RWPE2 (cell line): ENCODE measurements around the gene COL8A1.

Source experiments
- ATAC-seq: fragments of 200-7000 bp; cut with Tn5 transposase; 3 replicates; pipeline ENCODE4 v1.9.1; 2021; ENCODE audit warnings: low read depth
- DNase-seq: peaks from one replicate; pipeline ENCODE4 v3.0.0-alpha.2; 2020; ENCODE audit warnings: low spot score
- H3K27ac ChIP-seq: fragments of 450-650 bp; 2 replicates; pipeline ENCODE4 v1.5.1; 2017; ENCODE audit warnings: mild to moderate bottlenecking; ENCODE audit not compliant: poor library complexity, severe bottlenecking
- H3K27me3 ChIP-seq: fragments of 250-450 bp; sonication (Bioruptor Pico); 2 replicates; pipeline ENCODE4 v1.5.1; 2021; ENCODE audit warnings: mild to moderate bottlenecking, moderate library complexity; ENCODE audit not compliant: insufficient read depth, poor library complexity, severe bottlenecking
- H3K36me3 ChIP-seq: fragments of 250-450 bp; sonication (Bioruptor Pico); 2 replicates; pipeline ENCODE4 v1.5.1; 2020; ENCODE audit warnings: low read depth, mild to moderate bottlenecking, moderate library complexity
- H3K4me1 ChIP-seq: fragments of 250-450 bp; sonication (Bioruptor Pico); 2 replicates; pipeline ENCODE4 v1.5.1; 2021; ENCODE audit warnings: mild to moderate bottlenecking, moderate library complexity; ENCODE audit not compliant: insufficient read depth, poor library complexity, severe bottlenecking
- H3K4me3 ChIP-seq: fragments of 250-450 bp; sonication (Bioruptor Pico); 2 replicates; pipeline ENCODE4 v1.5.1; 2021; ENCODE audit warnings: mild to moderate bottlenecking, moderate library complexity; ENCODE audit not compliant: severe bottlenecking
- H3K9me3 ChIP-seq: fragments of 250-450 bp; sonication (Bioruptor Pico); 2 replicates; pipeline ENCODE4 v1.5.1; 2021; ENCODE audit warnings: mild to moderate bottlenecking, moderate library complexity; ENCODE audit not compliant: severe bottlenecking
- TF ChIP-seq, protein P1 (sequence below): fragments of 450-650 bp; IDR thresholded peaks from one replicate; pipeline ENCODE4 v1.5.1; 2017; ENCODE audit warnings: mild to moderate bottlenecking, moderate library complexity; ENCODE audit not compliant: poor library complexity, severe bottlenecking

COL8A1 gene

DNA sequence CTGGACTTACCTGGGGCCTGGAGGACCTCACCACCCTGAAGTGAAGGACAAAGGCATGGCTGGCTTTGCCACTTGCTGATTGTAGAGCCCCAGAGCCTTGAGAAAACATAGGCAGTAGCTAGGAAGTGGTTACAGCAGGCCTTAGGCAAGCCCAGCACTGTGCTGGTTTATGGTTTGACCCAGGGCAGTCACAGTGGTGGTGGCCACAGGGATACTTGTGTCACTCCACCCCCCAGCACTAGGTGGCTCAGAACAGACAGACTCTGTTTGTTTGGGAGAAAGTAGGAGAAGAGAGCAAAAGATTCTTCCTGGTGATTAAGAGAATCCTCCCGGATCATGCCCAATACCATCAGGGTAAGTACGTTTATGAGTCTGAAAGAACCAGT lies 13.2 kb upstream of the COL8A1 start:
- Histone ChIP-seq H3K9me3 (no peaks in the 10 kb centered on the region), H3K27me3 (no peaks in the 10 kb centered on the region), H3K4me1 (peaks cover 18% of the 10 kb centered on the region), H3K36me3 (no peaks in the 10 kb centered on the region), H3K27ac (peak overlapping the region; percentile 16), H3K4me3 (no peak overlapping the region)
- DNase-seq (no peak), ATAC-seq (no peak)
- TF ChIP-seq, protein P1, sequence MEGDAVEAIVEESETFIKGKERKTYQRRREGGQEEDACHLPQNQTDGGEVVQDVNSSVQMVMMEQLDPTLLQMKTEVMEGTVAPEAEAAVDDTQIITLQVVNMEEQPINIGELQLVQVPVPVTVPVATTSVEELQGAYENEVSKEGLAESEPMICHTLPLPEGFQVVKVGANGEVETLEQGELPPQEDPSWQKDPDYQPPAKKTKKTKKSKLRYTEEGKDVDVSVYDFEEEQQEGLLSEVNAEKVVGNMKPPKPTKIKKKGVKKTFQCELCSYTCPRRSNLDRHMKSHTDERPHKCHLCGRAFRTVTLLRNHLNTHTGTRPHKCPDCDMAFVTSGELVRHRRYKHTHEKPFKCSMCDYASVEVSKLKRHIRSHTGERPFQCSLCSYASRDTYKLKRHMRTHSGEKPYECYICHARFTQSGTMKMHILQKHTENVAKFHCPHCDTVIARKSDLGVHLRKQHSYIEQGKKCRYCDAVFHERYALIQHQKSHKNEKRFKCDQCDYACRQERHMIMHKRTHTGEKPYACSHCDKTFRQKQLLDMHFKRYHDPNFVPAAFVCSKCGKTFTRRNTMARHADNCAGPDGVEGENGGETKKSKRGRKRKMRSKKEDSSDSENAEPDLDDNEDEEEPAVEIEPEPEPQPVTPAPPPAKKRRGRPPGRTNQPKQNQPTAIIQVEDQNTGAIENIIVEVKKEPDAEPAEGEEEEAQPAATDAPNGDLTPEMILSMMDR = no peak

DNA sequence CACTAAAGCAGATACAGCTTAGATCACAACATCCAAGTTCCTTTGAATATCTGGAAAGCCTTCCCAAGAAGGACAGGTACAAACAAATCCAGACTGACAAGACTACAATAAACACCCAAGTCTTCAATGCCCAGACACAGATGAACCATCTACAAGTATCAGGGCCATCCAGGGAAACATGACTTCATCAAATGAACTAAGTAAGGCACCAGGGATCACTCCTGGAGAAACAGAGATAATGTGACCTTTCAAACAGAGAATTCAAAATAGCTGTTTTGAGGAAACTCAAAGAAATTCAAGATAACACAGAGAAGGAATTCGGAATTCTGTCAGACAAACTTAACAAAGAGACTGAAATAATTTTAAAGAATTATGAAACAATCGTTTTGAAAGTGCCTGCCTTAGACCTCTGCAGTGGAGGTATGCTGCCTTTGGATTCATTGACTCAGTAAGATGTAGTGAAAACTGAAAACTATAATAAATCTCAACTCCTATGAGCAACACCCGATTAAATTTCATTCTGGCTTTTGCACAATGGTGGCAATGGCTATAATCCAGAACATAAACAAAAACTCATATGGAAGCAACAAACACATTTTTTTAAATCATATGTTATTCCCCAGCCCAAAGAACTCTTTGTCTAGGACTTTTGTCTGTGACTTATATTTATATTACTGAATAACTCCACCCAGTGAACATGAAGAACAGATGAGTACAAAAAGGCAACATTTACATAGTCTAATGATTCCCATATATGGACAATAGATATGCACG lies 12.6 kb upstream of the COL8A1 start:
- Histone ChIP-seq H3K4me3 (no peak overlapping the region), H3K27me3 (no peaks in the 10 kb centered on the region), H3K27ac (peak overlapping the region; percentile 16), H3K9me3 (no peaks in the 10 kb centered on the region), H3K4me1 (peaks cover 24% of the 10 kb centered on the region), H3K36me3 (no peaks in the 10 kb centered on the region)
- TF ChIP-seq, protein P1 = no peak
- no peak for DNase-seq
- ATAC-seq = peak; percentile 22; the same call in 1 of the 3 replicates

GRCh38 chr3:99626417-99626788 lies 12.0 kb upstream of the COL8A1 start:
- TF ChIP-seq, protein P1 = no peak
- Histone ChIP-seq H3K27me3 (no peaks in the 10 kb centered on the region), H3K4me3 (no peak overlapping the region), H3K4me1 (peaks cover 30% of the 10 kb centered on the region), H3K36me3 (no peaks in the 10 kb centered on the region), H3K27ac (no peak overlapping the region), H3K9me3 (no peaks in the 10 kb centered on the region)
- DNase-seq (no peak), ATAC-seq (no peak)

DNA sequence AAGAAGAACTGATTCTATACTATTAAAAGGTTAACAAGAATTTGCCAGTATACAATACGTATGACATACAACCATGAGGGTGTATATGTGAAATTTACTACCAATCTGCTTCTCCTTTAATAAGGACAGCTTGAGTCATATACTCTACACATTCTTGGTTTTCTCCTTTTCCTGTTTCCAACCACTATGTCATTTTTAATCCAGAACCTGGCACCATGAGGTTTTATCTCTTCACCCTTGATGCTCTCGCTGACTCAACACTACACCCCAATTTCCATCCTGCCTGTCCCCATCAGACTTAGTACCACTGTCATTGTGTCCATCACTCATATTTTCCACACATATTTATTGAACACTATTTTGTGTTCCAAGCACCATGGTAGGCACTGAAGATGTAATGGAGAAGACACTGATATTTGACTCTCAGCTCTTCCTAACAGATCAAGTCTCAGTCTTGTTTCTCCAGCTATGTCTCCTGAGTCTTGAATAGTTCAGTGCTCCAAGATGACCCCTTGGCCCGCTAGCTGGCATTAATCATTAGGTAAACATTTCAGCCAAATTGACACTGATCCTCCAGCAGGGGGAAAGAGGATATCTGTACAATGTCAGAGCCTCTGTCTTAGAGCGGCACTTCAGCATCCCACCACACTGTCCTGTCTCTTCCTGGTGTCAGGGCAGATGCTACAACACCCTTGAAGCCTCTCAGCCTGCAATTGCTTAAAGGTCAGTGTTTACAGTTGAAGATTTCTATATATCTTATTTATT lies 11.2 kb upstream of the COL8A1 start:
- H3K36me3 ChIP-seq = no peaks in the 10 kb centered on the region
- H3K27ac ChIP-seq = peak overlapping the region; percentile 3
- H3K9me3 ChIP-seq = no peaks in the 10 kb centered on the region
- H3K4me3 ChIP-seq = no peak overlapping the region
- TF ChIP-seq, protein P1 = peak; percentile 23
- H3K4me1 ChIP-seq = peaks cover 32% of the 10 kb centered on the region
- DNase-seq (no peak), ATAC-seq (peak; percentile 24; the same call in 1 of the 3 replicates)
- no peaks in the 10 kb centered on the region for H3K27me3 ChIP-seq
